NCI-H1105 (cell line): ENCODE measurements around the gene TNFRSF25.

ENCODE experiments used
- DNase-seq: peaks from one replicate; lab custom pipeline; 2025; lab: John Stamatoyannopoulos, UW

The TNFRSF25 gene

GRCh38 chr1:6487804-6488484 lies 22.0 kb upstream of the TNFRSF25 start:
- DNase-seq = no peak

GRCh38 chr1:6486433-6487011 lies 20.5 kb upstream of the TNFRSF25 start:
- peak; percentile 90 for DNase-seq

GRCh38 chr1:6485168-6486101 lies 19.5 kb upstream of the TNFRSF25 start:
- no peak for DNase-seq

DNA sequence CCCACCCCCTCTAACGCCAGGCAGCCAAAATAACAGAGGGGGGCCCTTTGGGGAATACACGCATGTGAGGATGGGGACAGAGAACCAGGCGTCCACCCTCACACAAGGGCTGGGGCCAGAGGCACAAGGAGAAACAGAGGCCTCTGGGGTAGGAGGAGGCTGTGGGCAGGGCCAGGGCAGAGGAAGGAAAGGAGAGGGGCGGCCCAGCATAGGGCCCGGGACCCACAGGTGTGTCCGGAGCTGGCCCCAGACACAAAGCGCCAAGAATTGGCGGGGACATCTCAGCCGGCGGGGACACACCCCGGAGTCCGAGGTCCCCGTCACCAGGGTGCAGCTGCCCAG lies 18.8 kb upstream of the TNFRSF25 start:
- no peak for DNase-seq

GRCh38 chr1:6483761-6484117 lies 17.8 kb upstream of the TNFRSF25 start:
- no peak for DNase-seq

DNA sequence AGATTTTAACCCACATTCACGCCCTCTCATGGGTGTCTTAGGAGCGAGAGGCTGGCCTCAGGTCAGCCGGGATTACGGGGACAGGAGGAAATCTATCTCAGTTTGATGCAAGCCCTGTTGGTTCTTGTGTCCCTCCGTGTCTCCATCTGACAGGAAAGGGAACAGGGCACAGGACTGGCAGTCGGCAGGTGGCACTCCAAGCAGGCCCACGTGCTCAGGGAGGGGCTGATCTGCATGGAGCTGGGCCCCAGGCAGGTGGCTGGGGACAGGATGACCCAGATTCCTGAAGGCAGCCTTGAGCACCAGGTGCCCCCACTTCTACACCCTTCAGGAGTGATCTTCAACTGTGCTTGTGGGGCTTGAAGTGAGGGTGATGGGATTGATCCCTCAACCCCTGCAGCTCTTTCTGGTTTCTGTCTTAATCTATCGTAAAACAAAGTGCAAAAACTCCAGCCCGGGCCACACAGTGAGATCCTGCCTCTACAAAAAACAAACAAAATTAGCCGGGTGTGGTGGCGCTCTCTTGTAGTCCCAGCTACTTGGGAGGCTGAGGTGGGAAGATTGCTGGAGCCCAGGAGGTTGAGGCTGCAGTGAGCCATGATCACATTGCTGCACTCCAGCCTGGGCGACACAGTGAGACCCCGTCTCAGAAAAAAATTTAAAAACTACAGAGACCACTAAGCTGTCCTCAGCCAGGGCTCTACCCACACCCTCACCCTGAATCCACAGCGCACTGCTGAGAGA lies 17.2 kb upstream of the TNFRSF25 start:
- no peak for DNase-seq

GRCh38 chr1:6481820-6482219 lies 15.8 kb upstream of the TNFRSF25 start:
- no peak for DNase-seq

- no peak for DNase-seq
Observed at GRCh38 chr1:6477039-6477820, 11.3 kb upstream of the TNFRSF25 start.

DNA sequence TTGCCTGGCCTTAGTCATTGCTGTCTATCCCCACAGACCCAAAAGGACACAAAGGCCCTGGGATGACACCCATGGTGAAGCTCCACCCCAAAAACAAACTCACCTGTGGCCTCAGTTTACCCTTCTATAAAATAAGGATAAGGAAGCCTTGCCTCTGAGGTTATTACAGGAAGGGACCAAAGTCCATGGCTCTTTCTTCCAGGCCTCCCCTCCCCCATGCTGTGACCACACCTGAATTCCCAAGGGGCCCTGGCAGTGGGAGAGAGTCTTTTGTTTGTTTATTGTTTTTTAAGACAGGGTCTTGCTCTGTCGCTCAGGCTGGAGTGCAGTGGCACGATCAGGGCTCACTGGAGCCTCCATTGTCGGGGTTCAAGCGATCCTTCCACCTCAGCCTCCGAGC lies 10.5 kb upstream of the TNFRSF25 start:
- no peak for DNase-seq

DNA sequence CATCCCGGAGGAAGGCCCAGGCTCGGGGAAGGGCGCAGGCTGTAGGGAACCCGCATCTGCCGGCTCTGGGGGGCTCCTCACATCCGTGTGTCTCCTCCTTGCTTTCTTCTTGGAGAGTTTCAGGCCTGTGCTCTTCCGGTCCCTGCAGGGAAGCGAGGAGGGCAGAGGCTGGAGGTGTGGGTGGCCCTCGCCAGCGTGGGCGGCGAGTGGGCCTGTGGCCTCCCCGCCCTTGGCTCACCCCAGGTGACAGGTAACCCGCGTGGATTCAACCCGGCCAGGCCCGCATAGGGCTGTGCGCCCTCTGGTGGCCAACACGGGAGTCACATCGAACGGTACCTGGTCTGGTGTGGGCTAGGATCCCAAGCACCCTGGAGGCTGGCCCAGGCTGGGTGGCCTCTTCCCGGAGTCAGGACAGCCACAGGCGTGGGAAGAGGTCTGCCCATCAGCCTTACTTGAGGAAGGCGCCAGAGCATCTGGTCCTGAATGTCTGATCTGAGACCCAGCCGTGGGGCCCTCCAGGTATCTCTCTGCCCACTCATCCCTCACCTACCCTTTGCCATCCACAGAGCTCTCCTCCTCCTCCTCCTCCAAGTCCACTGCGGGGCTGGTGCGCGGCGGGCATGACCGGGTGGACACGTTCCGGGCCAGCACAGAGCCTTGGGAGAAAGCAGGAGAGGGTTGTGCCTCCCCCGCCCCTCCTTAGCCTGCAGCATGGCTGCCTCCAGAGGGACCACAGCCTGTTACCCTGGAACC lies 9.6 kb upstream of the TNFRSF25 start:
- DNase-seq = peak; percentile 43

DNA sequence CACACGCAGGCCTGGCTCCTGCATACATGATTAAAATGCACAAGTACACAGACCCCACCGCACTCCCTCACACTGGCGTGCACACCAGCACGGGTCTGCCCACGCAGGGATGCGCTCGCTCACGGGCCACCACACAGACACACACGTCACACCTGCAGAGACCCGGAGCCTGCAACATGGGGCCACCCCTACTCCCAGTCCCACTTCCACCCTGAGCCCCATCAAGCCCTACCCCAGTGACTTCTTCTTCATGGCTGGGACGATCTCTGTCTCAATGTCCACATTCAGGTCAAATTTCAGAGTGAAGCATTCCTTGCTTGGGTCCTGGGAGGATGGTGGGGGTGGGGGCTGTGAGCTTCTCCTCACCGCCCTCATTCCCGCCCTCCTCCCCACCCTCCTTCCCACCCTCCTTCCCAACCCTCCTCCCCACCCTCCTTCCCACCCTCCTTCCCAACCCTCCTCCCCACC lies 8.9 kb upstream of the TNFRSF25 start:
- DNase-seq = no peak

GRCh38 chr1:6473974-6474814 lies 8.2 kb upstream of the TNFRSF25 start:
- DNase-seq = peak; percentile 90

DNA sequence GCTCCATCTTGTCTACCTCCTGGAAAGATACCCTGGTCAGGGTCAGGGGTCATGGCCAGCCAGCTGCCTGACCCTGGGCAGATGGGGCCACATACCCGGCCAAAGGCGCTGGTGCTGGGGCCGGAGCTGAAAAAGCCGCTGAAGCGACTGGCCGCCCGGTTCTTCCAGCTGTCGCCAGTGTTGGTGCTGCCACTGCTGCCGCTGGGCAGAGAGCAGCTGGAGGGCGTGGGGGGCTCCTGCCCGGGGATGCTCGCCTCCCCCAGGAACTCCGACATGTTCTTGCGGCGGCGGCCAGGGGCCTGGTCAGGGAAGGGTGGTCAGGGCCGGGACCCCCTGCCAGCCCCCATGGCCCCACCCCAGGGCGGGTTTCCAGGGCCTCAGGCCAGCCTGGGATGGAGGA lies 7.2 kb upstream of the TNFRSF25 start:
- DNase-seq = no peak

- no peak for DNase-seq
Observed at GRCh38 chr1:6472391-6472790, 6.4 kb upstream of the TNFRSF25 start.

DNA sequence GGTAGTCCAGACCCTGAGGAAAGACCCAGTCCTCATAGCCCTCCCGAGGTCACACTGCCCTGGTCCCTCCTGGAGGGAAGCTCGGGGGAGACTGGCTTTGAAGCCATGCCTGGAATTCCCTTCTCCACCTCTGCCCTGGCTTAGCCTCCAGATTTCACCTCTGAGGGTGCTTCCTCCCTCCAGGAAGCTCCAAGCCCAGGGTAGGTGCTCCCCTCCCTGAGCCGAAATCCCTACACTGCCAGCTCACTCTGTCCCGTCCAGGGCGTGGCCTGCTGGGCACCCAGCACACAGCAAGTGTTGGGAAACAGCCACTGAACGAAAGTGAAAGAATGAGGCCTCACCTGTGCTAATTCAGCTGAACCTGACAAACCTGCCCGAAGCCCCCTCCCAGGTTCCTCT lies 6.0 kb upstream of the TNFRSF25 start:
- no peak for DNase-seq

GRCh38 chr1:6471086-6471969 lies 5.4 kb upstream of the TNFRSF25 start:
- no peak for DNase-seq

DNA sequence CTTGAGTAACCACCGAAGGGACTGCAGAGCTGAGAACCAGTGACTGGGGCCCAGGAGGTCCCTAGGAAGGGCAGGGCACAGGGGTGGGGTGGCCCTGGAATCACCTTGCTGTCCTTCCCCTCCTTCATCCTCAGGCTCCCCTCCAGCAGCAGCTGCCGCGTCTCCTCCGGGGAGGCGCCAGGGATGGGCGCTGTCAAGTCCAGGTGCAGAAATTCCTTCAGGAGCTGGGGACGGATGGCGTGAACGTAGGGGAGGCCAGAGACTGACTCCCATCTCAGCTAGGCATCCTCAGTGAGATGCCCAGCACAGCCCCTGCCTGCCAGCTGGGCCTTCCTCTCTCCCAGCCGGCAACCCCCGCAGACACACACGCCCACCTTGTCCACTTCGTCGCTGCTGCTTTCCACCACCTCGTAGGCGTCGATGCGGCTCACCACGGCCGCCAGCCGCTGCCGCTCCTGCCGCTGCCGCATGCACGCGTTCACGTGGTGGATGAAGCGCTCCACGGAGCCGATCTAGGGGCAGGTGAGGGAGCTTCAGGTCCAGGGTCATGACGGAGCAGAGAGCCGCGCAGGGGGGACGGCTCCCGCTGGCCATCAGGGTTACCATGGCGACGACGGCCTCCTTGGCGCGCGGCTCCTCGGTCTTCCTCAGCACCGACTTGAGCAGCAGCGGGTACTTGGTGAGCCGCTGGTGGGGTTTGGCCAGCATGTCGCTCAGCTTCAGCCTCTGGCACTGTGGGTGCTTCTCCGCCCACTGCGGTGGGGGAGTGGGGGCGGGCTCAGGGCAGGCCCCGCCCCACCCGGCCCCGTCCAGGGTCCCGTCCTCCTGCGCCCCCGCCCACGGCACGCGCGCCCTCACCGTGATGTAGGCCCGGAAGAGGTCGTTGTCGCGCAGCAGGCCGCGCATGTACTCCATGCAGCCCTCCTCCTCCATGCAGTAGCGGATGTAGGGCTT lies 4.4 kb upstream of the TNFRSF25 start:
- DNase-seq = no peak
